ENCODE measurements around the gene OR1C1. TPM values are rescaled to one million over a fixed set of nuclear protein-coding genes. Genes with fewer than 3 reads are reported as not detected.
"Not testable (repeated sequence)": the region's sequence is repeated elsewhere in the genome, so short reads cannot be mapped to it uniquely, and the experiment has no call there.

The OR1C1 gene
- total RNA-seq, 1 donor from 2014 or later = not detected

- TF ChIP-seq CTCF (conservative IDR thresholded peaks at IDR 0.05) = no peak
- DNase-seq (ENCODE audit: extremely low spot score, unreplicated experiment) = no peak
- Mint-ChIP-seq H3K27me3 (no peaks in the 10 kb centered on the region), H3K4me3 (no peak overlapping the region), H3K27ac (no peak overlapping the region), H3K9me3 (peaks cover 6% of the 10 kb centered on the region), H3K36me3 (no peaks in the 10 kb centered on the region), H3K4me1 (ENCODE audit: unreplicated experiment) (no peaks in the 10 kb centered on the region)
These were observed 39.1 kb downstream of the OR1C1 start for GRCh38 chr1:247721222-247721621.

GRCh38 chr1:247716546-247716945 is 43.8 kb downstream of the OR1C1 start, which contains the start of gene OR6F1:
Gene OR6F1 (minus strand): TSS chr1:247716646. CDS start chr1:247712755, 3,891 bp downstream.
- Mint-ChIP-seq H3K27me3 (no peaks in the 10 kb centered on the region), H3K36me3 (no peaks in the 10 kb centered on the region), H3K4me1 (ENCODE audit: unreplicated experiment) (no peaks in the 10 kb centered on the region), H3K27ac (no peak within 1 kb of the TSS), H3K4me3 (no peak within 1 kb of the TSS), H3K9me3 (no peaks in the 10 kb centered on the region)
- no peak for DNase-seq (ENCODE audit: extremely low spot score, unreplicated experiment)
- no peak for TF ChIP-seq CTCF (conservative IDR thresholded peaks at IDR 0.05)

GRCh38 chr1:247713753-247714152 is 46.6 kb downstream of the OR1C1 start:
- no peak for TF ChIP-seq CTCF (conservative IDR thresholded peaks at IDR 0.05)
- Mint-ChIP-seq H3K4me3 (no peak overlapping the region), H3K36me3 (no peaks in the 10 kb centered on the region), H3K9me3 (no peaks in the 10 kb centered on the region), H3K27me3 (no peaks in the 10 kb centered on the region), H3K4me1 (ENCODE audit: unreplicated experiment) (no peaks in the 10 kb centered on the region), H3K27ac (no peak overlapping the region)
- no peak for DNase-seq (ENCODE audit: extremely low spot score, unreplicated experiment)

- not testable (repeated sequence) for H3K9me3 Mint-ChIP-seq; H3K4me3 Mint-ChIP-seq; H3K27ac Mint-ChIP-seq; H3K4me1 Mint-ChIP-seq (ENCODE audit: unreplicated experiment); H3K36me3 Mint-ChIP-seq; H3K27me3 Mint-ChIP-seq; DNase-seq (ENCODE audit: extremely low spot score, unreplicated experiment)
These were observed 49.7 kb downstream of the OR1C1 start for GRCh38 chr1:247710681-247711080.

Other genes starting within 250 kb of the OR1C1 start
- gene OR2C3, start 224.1 kb downstream of the OR1C1 start, total RNA-seq (ENCODE audit: low replicate concordance) = not detected in 2 replicates
- gene GCSAML, start 211.4 kb downstream of the OR1C1 start, total RNA-seq (ENCODE audit: low replicate concordance) = not detected in 2 replicates
- not detected in 2 replicates for gene OR2G2, start 172.2 kb downstream of the OR1C1 start, total RNA-seq (ENCODE audit: low replicate concordance)
- gene OR2G3, start 155.0 kb downstream of the OR1C1 start, total RNA-seq (ENCODE audit: low replicate concordance) = not detected in 2 replicates
- gene OR13G1, start 80.8 kb downstream of the OR1C1 start, total RNA-seq (ENCODE audit: low replicate concordance) = not detected in 2 replicates
- not detected in 2 replicates for gene OR6F1, start 43.9 kb downstream of the OR1C1 start, total RNA-seq (ENCODE audit: low replicate concordance)
- gene OR14K1, start 21.9 kb downstream of the OR1C1 start, total RNA-seq (ENCODE audit: low replicate concordance) = not detected in 2 replicates
- gene OR14A2, start 12.4 kb downstream of the OR1C1 start, total RNA-seq (ENCODE audit: low replicate concordance) = not detected in 2 replicates
- not detected in 2 replicates for gene OR14A16, start 63.6 kb upstream of the OR1C1 start, total RNA-seq (ENCODE audit: low replicate concordance)
- gene OR11L1, start 81.3 kb upstream of the OR1C1 start, total RNA-seq (ENCODE audit: low replicate concordance) = not detected in 2 replicates
- gene TRIM58, start 96.6 kb upstream of the OR1C1 start, total RNA-seq (ENCODE audit: low replicate concordance) = 0.17 and 0.81 TPM in 2 replicates
- gene OR2W3, start 135.0 kb upstream of the OR1C1 start, total RNA-seq (ENCODE audit: low replicate concordance) = not detected in 2 replicates
- not detected in 2 replicates for gene OR2T8, start 159.7 kb upstream of the OR1C1 start, total RNA-seq (ENCODE audit: low replicate concordance)
- not detected in 2 replicates for gene OR2AJ1, start 164.3 kb upstream of the OR1C1 start, total RNA-seq (ENCODE audit: low replicate concordance)
- not detected in 2 replicates for gene OR2L8, start 188.3 kb upstream of the OR1C1 start, total RNA-seq (ENCODE audit: low replicate concordance)
- gene OR2AK2, start 204.7 kb upstream of the OR1C1 start, total RNA-seq (ENCODE audit: low replicate concordance) = not detected in 2 replicates

Data from type B pancreatic cell (in vitro differentiated cells).